HG03064 (cell line): Measurements from ENCODE around the gene FILIP1L.
"Not testable (repeated sequence)": the region's sequence is repeated elsewhere in the genome, so short reads cannot be mapped to it uniquely, and the experiment has no call there.

Experiments used
- ATAC-seq: cut with Tn5 transposase; IDR thresholded peaks from one replicate; pipeline ENCODE4 v1.9.1; 2021; ENCODE audit warnings: low read depth; ENCODE audit not compliant: unreplicated experiment

FILIP1L gene

DNA sequence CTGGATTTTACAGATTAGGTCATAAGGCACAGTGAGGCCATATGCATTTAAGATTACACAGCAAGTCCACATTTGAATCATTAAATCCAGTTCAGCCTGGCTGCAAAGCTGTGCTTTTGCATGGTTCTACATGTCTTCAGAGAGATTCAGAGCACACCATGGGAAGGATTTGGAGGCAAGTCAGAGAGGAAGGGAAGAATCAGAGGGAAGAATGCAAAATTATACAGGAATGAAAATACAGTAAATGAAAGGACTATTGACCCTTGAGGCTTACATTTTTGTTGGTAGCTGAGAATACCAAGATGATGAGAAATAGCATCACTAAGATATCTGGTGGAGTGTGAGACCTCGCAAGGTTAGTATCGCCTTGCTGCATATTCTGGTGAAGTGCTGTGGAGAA lies 13.9 kb downstream of the FILIP1L start:
- ATAC-seq: no peak

DNA sequence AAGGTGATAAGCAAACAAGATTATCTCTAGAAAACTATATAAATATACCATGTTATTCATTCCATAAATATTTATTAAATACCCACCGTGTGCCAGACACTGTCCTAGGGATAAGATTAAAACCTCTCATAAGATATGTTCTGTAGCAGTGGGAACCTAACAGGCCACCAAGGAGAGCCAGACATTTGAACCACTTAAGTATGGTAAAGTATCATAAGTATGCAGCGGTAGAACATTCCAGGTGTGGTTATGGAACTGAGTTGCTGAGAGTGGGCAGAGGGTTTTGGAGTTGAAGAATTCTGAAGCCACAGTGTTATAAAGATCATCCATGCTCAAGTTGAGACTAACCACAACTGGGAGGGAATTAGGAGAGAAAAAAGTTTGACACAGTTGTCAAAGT lies 14.7 kb downstream of the FILIP1L start:
- no peak for ATAC-seq

DNA sequence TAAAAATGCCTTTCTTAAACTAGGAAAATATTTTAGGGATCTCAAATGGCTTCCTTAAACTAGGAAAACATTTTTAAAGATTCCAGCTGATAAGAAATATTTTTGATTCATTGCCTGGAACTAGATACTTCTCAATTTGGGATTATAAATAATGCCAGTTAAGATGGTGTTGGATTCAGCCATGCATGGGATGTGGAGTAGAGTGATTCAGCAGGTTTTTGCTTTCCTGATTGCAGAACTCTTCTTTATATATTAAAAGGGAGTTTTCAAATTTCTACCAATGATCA lies 15.6 kb downstream of the FILIP1L start:
- no peak for ATAC-seq

DNA sequence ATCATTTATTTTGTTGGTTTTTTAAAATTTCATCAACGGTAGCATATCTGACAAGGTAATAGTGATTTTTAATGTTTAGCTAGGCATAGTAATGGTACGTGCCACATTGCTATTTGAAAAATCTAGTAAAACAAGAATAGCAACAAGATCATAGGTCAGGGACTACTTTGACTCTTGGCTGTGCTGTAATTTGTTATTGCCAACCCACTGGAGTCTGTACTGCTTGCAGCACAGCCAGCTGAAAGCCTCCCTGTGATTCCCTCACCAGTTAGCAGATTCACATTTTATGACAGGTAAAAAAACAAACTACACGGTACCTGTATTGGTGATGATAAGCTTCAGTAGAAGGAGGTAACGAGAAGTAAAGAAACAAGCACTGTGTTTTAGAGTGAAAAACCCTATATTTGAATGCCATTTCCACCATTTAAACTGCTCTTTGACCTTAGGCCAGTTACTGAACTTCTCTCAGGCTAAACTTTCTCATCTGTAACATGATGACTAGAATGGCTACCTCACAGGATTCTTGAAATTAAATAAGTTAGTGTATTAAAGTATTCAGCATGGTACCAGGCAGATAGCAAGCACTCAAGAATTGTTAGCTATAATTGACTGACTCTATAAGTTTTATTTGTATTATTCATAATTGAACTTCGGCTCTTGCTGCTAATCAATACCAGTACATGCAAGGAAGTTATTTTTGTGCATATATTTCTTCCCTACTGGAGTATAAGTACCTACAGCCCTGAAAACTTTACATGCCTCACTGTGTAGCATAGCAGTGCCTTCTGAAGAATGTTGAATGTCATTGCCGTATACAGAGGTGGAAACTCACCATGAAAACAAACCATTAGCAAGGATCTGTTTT lies 16.1 kb downstream of the FILIP1L start:
- no peak for ATAC-seq

DNA sequence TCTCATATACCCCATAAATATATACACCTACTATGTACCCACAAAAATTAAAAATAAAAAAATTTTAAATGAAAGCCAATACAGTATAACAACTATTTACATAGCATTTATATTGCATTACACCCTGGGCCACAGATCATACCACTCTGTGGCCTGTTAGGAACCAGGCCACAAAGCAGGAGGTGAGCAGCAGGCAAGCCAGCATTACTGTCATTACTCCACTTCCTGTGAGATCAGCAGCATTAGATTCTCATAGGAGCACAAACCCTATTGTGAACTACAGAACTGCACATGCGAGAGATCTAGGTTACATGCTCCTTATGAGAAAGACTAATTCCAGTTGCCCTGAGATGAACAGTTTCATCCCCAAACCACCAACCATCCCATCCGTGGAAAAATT lies 17.4 kb downstream of the FILIP1L start:
- ATAC-seq: no peak

DNA sequence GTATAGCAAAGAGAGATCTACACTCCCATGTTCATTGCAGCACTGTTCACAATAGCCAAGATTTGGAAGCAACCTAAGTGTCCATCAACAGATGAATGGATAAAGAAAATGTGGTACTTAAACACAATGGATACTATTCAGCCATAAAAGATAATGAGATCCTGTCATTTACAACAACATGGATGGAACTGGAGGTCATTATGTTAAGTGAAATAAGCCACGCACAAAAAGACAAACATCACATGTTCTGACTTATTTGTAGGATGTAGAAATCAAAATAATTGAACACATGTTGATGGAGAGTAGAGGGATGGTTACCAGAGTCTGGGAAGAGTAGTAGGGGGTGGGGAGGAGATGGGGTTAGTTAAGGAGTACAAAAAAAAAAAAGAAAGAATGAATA lies 18.0 kb downstream of the FILIP1L start:
- not testable (repeated sequence) for ATAC-seq

DNA sequence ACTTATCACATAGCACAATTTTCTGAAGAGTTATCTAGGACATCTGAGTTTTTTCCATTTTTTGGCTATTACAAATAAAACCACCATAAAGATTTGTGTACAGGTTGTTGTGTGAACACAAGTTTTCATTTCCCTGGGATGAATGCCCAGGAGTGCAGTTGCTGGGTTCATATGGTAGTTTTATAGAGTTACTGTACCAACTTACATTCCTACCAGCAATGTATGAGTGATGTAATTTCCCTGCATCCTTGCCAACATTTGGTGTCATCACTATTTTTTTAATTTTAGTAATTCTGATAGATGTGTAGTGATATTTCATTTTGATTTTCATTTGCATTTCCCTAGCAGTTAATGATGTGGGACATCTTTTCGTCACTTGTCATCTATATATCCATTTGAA lies 20.5 kb downstream of the FILIP1L start:
- ATAC-seq: no peak

DNA sequence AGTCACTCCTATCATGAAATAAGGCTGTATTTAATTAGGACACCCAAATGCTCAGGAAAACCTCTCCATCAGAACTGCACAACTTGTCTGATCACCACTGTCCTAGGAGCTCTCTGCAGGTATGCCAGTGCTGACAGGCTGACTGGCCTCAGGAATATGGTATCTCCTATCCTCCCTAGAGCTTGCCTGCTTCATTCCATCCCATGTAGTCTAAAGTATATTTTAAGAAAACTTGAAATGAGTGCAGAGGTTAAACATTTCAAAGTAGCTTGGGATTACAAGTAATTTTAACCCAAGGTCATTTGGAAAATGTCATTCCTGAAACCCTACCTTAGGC lies 23.7 kb downstream of the FILIP1L start:
- no peak for ATAC-seq

DNA sequence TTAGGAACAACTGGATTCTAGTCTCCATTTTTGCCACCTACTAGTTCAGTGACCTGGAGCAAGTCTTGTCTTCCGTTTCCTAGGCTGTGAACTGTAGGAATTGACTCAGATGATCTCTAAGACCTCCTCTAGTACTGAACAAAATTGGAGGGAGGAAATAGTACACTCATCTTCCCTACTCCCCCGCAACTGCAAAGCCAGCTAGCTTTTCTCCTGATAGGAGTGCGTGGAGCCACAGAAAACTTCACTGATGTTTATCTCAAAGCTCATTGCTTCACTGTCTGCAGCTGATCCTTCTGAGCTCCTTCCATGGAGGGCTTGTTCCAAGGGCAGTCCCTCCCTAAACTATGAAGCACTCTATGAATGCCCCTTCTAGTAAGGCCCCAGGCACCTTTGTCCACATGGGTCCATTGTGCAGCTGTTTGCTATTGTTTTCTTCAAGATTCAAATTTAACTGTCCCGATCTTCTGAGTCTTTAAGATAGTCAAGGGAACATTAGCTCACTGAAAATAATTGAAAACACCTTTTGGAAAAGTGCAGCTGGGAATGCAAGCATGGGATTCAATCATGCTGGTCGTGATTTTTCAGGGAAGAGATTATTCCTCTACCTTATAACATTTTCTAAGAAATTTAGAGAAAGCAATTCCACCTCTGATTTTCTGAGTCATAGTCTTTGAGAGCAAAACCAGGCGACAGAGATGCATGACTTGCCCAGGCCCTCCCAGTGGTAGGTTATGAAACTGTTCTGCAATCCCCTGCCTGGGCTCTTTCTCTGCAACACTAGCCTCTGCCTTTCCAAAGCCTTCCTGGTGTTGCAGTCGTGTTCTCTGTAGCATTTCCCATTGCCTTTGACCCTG lies 24.3 kb downstream of the FILIP1L start:
- ATAC-seq: no peak

DNA sequence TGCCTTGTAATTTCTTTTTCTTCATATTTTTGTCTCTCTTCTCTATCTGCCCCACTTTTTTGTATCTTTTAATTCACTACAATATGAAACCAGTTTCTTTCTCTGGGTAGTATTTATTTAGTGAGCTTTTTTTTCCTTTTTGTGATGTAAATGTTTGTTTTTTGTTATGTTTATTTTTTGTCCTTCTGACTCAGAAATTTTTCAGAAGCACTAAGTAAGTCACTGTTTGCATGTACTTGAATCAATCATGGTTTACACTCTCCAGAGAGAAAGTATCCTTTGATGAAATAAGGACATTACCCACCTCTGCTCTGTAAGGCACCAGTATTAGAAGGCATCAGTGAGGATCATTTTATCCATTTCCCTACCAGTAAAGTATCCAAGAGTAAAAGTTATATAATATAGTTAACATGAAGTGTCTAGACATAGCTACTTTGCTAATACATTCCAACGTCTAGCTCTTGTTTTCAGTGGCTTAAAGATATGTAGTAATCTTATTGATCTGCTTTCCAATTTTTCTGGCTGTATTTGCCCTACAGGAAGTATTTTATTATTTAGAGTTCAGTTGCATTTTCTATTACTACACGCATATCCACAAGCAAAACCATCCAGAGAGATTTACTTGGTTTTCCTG lies 25.4 kb downstream of the FILIP1L start:
- no peak for ATAC-seq

DNA sequence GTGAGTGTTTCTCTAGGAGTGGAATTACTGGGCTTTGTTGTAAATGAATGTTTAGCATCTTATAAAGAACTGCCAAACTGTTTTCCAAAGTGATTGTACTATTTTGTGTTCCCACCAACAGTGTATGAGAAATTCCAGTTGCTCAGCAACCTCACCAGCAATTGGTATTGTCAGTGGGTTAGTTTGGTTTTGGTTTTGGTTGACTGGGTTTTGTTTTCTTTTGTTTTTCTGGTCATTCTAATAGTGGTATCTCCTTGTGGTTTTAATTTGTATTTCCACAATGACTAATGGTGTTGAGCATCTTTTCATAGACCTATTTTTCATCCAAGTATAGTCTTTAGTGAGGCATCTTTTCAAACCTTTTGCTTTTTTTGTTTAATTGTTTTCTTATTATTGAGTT lies 27.1 kb downstream of the FILIP1L start:
- ATAC-seq: peak; percentile 93

DNA sequence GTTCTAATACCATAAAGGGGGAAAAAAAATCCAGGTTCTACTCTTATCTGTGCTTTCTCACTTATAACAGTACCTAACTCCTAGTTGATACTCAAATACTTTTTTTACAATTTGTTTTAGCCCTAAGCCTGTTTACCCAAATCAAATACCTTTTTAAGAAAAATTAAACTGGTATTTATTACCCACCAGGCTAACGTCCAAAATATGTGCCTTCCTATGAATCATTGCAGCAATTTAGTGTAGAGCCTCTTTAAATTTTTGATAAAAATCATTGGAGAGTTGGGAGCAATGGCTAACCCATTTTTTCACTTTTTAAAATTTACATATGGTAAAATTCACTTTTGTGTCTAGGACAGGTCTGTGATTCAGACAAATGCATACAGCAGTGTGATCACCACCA lies 27.9 kb downstream of the FILIP1L start:
- ATAC-seq: no peak

DNA sequence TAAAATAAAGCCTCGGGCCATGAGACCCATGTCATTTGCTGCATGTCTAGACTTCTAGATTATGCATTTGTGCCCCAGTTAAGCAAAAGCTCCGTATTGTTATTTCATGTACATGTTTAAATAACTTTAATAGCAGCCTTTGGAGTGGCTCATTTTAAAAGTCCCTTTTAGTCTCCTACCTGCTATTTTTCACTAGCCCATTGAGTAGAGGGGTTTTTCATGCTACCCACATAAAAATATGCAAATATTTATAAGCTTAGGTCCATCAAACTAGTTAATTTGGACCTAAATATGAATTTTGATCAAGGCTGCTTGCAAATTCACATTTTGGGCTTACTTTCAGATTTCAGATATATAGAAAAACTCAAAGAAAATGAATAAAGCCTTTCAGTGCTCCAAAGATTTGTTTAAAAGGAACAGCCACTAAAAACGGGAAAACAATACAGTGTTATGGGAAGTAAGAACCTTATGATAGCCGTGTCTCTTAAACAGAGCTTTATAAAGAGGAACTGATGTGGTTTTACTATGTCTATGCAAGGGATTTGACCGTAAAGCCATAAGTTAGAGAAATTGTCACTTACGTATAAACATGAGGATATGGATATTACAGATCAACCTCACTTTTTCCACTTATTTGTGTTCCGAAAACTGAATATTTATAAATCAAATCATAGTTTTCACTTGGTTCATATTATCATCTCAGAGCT lies 30.0 kb downstream of the FILIP1L start:
- no peak for ATAC-seq

DNA sequence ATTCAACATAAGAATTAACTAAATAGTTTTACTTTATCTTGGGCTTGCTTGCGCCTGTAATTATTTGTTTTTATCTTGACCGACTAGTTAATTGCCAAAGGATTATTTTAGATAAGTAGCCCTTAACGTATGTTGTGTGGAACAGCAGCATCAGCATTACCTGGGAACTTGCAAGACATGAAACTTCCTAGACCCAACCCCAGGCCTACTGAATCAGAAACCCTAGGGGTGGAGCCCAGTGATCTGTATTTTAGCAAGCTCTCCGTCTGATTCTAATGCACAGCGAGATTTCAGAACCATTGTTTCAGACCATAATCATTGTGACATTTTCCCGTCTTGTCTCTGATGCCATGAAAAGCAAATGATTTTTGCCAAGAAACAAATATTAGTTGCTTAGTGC lies 31.1 kb downstream of the FILIP1L start:
- ATAC-seq: no peak

DNA sequence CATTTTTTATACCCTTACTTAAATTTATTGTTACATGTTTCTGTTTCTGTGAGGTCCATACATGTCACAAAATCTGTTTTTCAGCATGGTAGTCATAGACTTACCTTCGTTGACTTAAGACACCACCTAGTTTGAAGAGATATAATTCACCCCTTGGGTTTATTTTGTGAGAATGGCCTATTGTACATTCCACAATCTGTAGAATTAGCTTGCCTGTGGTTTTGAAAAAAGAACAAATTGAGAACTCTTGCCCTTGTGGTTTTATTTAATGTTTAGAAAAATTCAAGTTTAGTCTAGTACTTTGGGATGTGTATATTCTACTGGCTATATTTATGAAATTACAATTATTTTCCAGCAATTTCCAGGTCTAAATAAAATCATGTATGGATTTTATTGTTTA lies 31.6 kb downstream of the FILIP1L start:
- no peak for ATAC-seq

DNA sequence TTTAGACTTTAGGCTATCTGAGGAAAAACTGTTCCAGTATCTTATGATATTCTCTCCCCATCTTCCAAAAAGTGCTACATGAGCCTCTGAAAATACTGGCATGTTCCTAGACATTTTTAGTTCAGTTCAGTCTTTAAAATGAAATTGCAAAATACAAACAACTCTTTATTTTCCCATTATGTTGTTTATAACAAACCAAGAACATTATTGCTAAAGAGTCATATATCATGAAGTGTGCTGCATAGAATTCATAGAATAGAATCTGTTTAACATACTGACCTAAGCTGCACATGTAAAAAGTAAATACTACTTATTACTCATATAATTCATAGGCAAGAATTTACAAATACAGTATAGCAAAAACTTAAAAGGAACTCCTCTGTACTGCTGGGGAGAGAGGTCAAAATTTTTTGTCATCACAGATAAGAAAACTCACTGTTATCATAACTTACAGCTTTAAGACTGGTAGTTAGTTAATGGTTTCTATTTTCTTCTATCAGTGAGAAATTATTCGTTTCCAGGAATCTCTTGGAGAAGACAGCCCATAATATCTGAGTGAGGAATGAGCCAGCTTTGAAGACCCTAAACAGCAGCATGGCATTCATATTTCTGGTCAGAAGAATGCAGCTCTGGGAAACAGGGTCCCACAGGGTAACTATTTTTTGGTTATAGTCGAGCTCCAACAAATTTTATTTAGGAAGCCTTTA lies 32.2 kb downstream of the FILIP1L start:
- ATAC-seq: no peak

DNA sequence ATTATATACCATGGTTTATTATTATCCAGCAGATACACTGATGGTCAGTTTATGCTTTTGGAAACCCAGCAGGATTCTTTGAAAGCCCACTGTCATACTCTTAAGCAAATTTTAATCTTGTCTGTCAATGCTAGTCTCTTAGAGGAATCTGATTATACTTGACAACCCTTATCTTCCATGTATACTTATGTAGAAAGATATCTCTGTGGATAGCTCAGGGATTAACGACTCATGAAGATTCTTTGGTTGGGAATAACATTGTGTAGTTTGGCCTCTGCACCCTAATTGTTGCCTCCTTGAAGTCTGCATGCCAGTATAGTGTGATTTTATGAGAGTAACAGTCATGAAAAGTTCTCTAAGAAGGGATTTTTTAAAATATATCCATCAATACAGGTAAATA lies 33.0 kb downstream of the FILIP1L start:
- no peak for ATAC-seq

DNA sequence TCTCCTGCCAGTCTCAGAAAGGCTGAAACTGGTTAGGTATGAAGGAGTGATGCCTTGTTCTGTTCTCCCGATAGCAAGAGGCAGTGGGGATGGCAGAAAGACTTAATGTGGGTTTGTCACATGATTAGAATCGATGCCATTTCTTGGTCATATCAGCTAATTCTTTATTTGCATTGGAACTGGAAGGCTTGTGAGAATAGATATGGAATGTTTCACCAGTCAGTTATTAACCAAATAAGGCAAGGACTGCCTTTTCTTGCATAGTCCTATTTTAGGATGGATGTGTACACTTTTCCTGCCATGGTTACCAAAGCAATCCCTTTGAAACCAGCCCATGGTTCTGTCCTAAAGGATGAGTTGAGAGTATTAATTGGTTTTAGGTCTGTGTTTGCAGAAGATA lies 33.7 kb downstream of the FILIP1L start:
- no peak for ATAC-seq

DNA sequence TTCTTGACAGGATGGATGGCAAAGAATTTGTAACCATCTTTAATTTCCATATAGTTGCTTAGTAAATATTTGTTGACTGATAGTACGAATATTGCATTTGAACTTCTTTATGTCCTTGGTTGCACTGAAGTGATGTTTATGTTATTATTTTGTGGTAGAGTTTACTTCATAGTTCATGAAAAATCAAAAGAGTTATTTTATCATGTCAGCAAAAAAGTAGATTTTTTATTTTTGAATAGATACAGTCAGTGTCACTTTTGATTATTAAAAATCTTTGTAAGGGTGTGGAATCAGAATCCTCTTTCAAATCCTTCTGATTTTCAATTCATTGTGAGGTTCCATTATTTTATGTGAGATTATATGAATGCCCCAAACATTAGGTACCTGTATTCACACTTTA lies 35.0 kb downstream of the FILIP1L start:
- no peak for ATAC-seq

DNA sequence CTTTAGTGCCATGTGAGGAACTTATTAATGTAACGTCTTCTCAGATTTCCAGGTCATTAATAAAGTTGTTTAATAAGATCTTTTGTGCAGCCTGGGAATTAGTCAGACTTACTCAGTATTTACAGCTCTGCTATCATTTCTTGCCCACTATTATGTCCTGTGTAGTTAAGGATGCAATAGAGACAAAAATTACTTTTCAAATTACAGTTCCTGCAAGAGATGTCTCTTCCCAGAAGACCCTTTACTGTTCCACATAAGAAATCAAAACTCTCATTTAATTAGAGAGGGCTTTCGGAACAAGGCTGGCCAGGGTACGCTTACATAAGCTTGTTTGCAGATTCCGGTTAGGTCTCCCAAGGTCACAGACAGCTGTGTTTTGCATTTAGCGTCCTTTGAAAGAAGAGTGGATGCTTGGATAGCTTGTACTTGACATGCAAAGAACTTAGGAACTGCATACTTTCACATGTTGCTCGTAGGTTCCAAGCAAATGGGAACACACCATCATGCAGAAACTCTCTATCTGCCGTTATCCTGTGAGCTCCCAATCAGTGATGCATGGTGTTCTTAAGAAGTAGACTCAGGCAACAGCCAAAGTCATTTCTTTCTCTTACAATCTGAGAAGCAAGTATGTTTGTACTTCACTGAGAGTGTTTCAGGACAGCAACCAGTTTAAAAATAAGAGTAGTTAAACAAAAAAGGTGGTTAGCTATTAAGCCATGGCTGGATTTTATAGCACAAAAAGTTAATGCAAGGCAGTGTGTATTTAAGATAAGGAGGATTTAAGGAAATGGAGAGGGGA lies 37.4 kb downstream of the FILIP1L start:
- ATAC-seq: no peak
